ENCODE data around the gene USP31.

- TF ChIP-seq POLR2AphosphoS5 (IDR thresholded peaks at IDR 0.05; ENCODE audit: low read depth, low read length), result no peak
- no peak for TF ChIP-seq TAF1 (IDR thresholded peaks at IDR 0.05; ENCODE audit: borderline replicate concordance, low read depth, low read length)
These were observed 67.0 kb downstream of the USP31 start for GRCh38 chr16:23082161-23082788.
